NCI-H69 (cell line): ENCODE data around the gene SMPD3.

Experiments used
- DNase-seq: peaks from one replicate; lab custom pipeline; 2025; lab: John Stamatoyannopoulos, UW

The SMPD3 gene

GRCh38 chr16:68331879-68332410, 116.4 kb downstream of the SMPD3 start:
- DNase-seq, result no peak

GRCh38 chr16:68328860-68329390, 119.4 kb downstream of the SMPD3 start:
- DNase-seq, result no peak

- DNase-seq, result peak; percentile 85
Measured at GRCh38 chr16:68328151-68328859, 120.0 kb downstream of the SMPD3 start.

GRCh38 chr16:68324780-68325357, 123.4 kb downstream of the SMPD3 start:
- DNase-seq, result no peak

- DNase-seq, result no peak
Measured at GRCh38 chr16:68324336-68324735, 124.0 kb downstream of the SMPD3 start.

GRCh38 chr16:68319185-68319908, 129.0 kb downstream of the SMPD3 start:
- DNase-seq, result no peak

GRCh38 chr16:68313116-68313515, 135.2 kb downstream of the SMPD3 start:
- no peak for DNase-seq

- DNase-seq, result peak; percentile 92
Measured at GRCh38 chr16:68310774-68311511, 137.4 kb downstream of the SMPD3 start, which contains the start of the genes PRMT7 and SLC7A6OS. Gene PRMT7 (plus strand): TSS chr16:68311019. CDS start chr16:68315980, 4,961 bp downstream. Gene SLC7A6OS (minus strand): TSS chr16:68310946. CDS start chr16:68310926, 20 bp downstream.

GRCh38 chr16:68310437-68310773, 137.9 kb downstream of the SMPD3 start:
- DNase-seq, result no peak

GRCh38 chr16:68309799-68310198, 138.5 kb downstream of the SMPD3 start:
- DNase-seq, result no peak
